Progenitor cell of endocrine pancreas (in vitro differentiated cells): Measurements from ENCODE around the gene PAQR4. TPM values are rescaled to one million over a fixed set of nuclear protein-coding genes. Genes with fewer than 3 reads are reported as not detected.

Experiments
- DNase-seq: peaks from one replicate; pipeline ENCODE4 v3.0.0; 2021; ENCODE audit warnings: low spot score; ENCODE audit not compliant: unreplicated experiment
- H3K27ac Mint-ChIP-seq: 2 replicates; pipeline ENCODE4 v1.8.0; 2021; ENCODE audit warnings: mild to moderate bottlenecking, moderate library complexity, mixed read lengths
- H3K27me3 Mint-ChIP-seq: 2 replicates; pipeline ENCODE4 v1.8.0; 2021; ENCODE audit warnings: mixed read lengths
- H3K36me3 Mint-ChIP-seq: 2 replicates; pipeline ENCODE4 v1.8.0; 2022; ENCODE audit warnings: mixed read lengths; ENCODE audit not compliant: insufficient read depth
- H3K4me1 Mint-ChIP-seq: 2 replicates; pipeline ENCODE4 v1.8.0; 2021; ENCODE audit warnings: low read depth, mixed read lengths
- H3K4me3 Mint-ChIP-seq: 2 replicates; pipeline ENCODE4 v1.8.0; 2021; ENCODE audit warnings: low read depth, mild to moderate bottlenecking, moderate library complexity, mixed read lengths
- H3K9me3 Mint-ChIP-seq: 2 replicates; pipeline ENCODE4 v1.8.0; 2021; ENCODE audit warnings: low read depth, mixed read lengths
- CTCF ChIP-seq: fragments of 200-600 bp; sonication (generic); IDR thresholded peaks from one replicate; pipeline ENCODE4 v1.5.0; 2021; ENCODE audit warnings: antibody characterized with exemption, mild to moderate bottlenecking; ENCODE audit not compliant: unreplicated experiment
- total RNA-seq: library from RNA; stranded (reverse); gene quantifications from 2 replicates; pipeline ENCODE4 v1.2.1, GENCODE V29; 2021

PAQR4 gene
- total RNA-seq, 1 donor from 2014 or later, result 13.0 TPM

GRCh38 chr16:3007957-3008689 is 39.0 kb downstream of the PAQR4 start:
- no peak for TF ChIP-seq CTCF
- H3K27me3 Mint-ChIP-seq, result no peaks in the 10 kb centered on the region
- peak overlapping the region; percentile 59 for H3K4me3 Mint-ChIP-seq
- H3K9me3 Mint-ChIP-seq, result no peaks in the 10 kb centered on the region
- H3K36me3 Mint-ChIP-seq, result no peaks in the 10 kb centered on the region
- peak overlapping the region; percentile 97 for H3K27ac Mint-ChIP-seq
- H3K4me1 Mint-ChIP-seq, result peaks cover 49% of the 10 kb centered on the region
- no peak for DNase-seq

GRCh38 chr16:3008690-3009037 is 39.5 kb downstream of the PAQR4 start:
- Mint-ChIP-seq H3K4me1 (peaks cover 54% of the 10 kb centered on the region), H3K36me3 (no peaks in the 10 kb centered on the region), H3K27ac (peak overlapping the region; percentile 97), H3K9me3 (no peaks in the 10 kb centered on the region), H3K27me3 (no peaks in the 10 kb centered on the region), H3K4me3 (peak overlapping the region; percentile 59)
- TF ChIP-seq CTCF, result no peak
- DNase-seq, result no peak

- TF ChIP-seq CTCF, result no peak
- peaks cover 63% of the 10 kb centered on the region for H3K4me1 Mint-ChIP-seq
- no peaks in the 10 kb centered on the region for H3K27me3 Mint-ChIP-seq
- peak overlapping the region; percentile 53 for H3K4me3 Mint-ChIP-seq
- H3K27ac Mint-ChIP-seq, result peak overlapping the region; percentile 97
- H3K36me3 Mint-ChIP-seq, result peaks cover 4% of the 10 kb centered on the region
- H3K9me3 Mint-ChIP-seq, result no peaks in the 10 kb centered on the region
- peak; percentile 91 for DNase-seq
Observed at GRCh38 chr16:3009568-3010390, 40.6 kb downstream of the PAQR4 start.

GRCh38 chr16:3010510-3010909 is 41.4 kb downstream of the PAQR4 start:
- H3K4me3 Mint-ChIP-seq, result no peak overlapping the region
- no peaks in the 10 kb centered on the region for H3K27me3 Mint-ChIP-seq
- peaks cover 8% of the 10 kb centered on the region for H3K36me3 Mint-ChIP-seq
- no peaks in the 10 kb centered on the region for H3K9me3 Mint-ChIP-seq
- no peak for TF ChIP-seq CTCF
- H3K4me1 Mint-ChIP-seq, result peaks cover 70% of the 10 kb centered on the region
- peak overlapping the region; percentile 97 for H3K27ac Mint-ChIP-seq
- DNase-seq, result no peak

- peaks cover 12% of the 10 kb centered on the region for H3K36me3 Mint-ChIP-seq
- H3K4me3 Mint-ChIP-seq, result peak overlapping the region; percentile 44
- no peaks in the 10 kb centered on the region for H3K9me3 Mint-ChIP-seq
- no peak for DNase-seq
- peaks cover 71% of the 10 kb centered on the region for H3K4me1 Mint-ChIP-seq
- H3K27ac Mint-ChIP-seq, result peak overlapping the region; percentile 93
- H3K27me3 Mint-ChIP-seq, result no peaks in the 10 kb centered on the region
- no peak for TF ChIP-seq CTCF
Observed at GRCh38 chr16:3012246-3012645, 43.1 kb downstream of the PAQR4 start.
